Measurements from ENCODE around the gene HDAC4. TPM values are rescaled to one million over a fixed set of nuclear protein-coding genes. Genes with fewer than 3 reads are reported as not detected.

Gene HDAC4
- total RNA-seq, 1 experiment from 2014 or later = 47.6 TPM

DNA sequence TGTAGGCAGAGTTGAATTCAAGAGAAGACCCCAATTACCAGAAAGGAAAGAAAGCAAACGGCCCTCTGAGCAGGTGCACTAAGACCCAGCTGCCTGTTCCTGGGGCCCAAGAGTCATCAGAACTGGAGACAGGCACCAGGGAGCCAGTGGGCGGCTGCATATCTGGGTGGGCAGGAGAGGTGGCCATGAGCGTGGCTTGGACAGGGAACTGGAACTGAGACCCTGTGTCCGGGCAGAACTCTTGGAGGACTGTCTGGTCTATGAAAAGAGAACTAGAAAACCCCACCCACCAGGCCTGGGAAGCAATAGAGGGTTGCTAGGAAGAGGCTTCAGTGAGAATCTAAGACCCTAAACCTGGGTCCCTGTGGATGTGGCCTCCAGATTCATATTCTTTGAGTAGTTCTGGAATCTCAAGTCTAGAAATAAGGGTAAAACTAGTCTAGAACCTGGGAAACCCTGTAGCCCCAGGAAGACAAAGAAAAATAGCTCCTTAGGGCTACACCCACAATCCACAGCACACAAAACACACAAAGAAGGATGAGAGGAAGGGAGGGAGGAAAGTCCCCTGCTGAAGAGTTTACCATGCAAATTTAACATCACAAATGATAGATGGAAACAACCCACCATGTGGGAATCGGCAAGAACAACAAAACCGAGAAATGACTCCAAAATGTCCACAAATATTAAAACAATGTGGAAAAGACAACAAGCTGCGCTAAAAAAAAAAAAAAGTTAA is 147.0 kb downstream of the HDAC4 start:
- no peak overlapping the region for H3K9ac ChIP-seq (ENCODE audit: low read length)
- H4K20me1 ChIP-seq (ENCODE audit: insufficient read depth) = no peaks in the 10 kb centered on the region
- ChIA-PET RAD21 (ENCODE audit: low non-redundant PET in 1 of 2, low total read pairs in 2 of 2, uncharacterized antibody in 2 of 2, unreplicated experiment in 2 of 2) (no interaction called here), POLR2A (no interaction called here), CTCF (no interaction called here)
- no peak overlapping the region for H3K4me2 ChIP-seq (ENCODE audit: low read length)
- no peak overlapping the region for H3K27ac ChIP-seq (ENCODE audit: low read depth, low read length)
- peaks cover 69% of the 10 kb centered on the region for H3K79me2 ChIP-seq (ENCODE audit: insufficient read depth, low read length)
- no peaks in the 10 kb centered on the region for H3K9me3 ChIP-seq (ENCODE audit: control insufficient read depth in 1 of 2, insufficient read depth in 1 of 2, low read depth in 1 of 2, low read length in 2 of 2)
- no peak for DNase-seq (ENCODE audit: low read depth, low spot score)
- ATAC-seq = no peak
- no peaks in the 10 kb centered on the region for H3K27me3 ChIP-seq (ENCODE audit: insufficient read depth, low read length)
- peaks cover 61 to 96% of the 10 kb centered on the region in 2 experiments for H3K4me1 ChIP-seq (ENCODE audit: control insufficient read depth in 1 of 2, insufficient read depth in 2 of 2, low read length in 2 of 2)
- no TSS peak for BruUV-seq (replicated peaks)
- no peaks in the 10 kb centered on the region for H3K9me2 ChIP-seq (ENCODE audit: insufficient read depth)
- TF ChIP-seq POLR2A (IDR thresholded peaks at IDR 0.05; ENCODE audit: borderline replicate concordance, extremely low read depth, insufficient read depth, insufficient read length) (no peak), YY1 (IDR thresholded peaks at IDR 0.05; ENCODE audit: extremely low read depth, insufficient replicate concordance, low read depth, low read length) (no peak), EZH2phosphoT487 (IDR thresholded peaks at IDR 0.05; ENCODE audit: borderline replicate concordance) (no peak), ELF1 (IDR thresholded peaks at IDR 0.05; ENCODE audit: borderline replicate concordance, low read depth) (no peak), TCF7L2 (IDR thresholded peaks at IDR 0.05; ENCODE audit: borderline replicate concordance, extremely low read depth, insufficient read depth, insufficient read length) (no peak)
- TF ChIP-seq, protein P1, sequence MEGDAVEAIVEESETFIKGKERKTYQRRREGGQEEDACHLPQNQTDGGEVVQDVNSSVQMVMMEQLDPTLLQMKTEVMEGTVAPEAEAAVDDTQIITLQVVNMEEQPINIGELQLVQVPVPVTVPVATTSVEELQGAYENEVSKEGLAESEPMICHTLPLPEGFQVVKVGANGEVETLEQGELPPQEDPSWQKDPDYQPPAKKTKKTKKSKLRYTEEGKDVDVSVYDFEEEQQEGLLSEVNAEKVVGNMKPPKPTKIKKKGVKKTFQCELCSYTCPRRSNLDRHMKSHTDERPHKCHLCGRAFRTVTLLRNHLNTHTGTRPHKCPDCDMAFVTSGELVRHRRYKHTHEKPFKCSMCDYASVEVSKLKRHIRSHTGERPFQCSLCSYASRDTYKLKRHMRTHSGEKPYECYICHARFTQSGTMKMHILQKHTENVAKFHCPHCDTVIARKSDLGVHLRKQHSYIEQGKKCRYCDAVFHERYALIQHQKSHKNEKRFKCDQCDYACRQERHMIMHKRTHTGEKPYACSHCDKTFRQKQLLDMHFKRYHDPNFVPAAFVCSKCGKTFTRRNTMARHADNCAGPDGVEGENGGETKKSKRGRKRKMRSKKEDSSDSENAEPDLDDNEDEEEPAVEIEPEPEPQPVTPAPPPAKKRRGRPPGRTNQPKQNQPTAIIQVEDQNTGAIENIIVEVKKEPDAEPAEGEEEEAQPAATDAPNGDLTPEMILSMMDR (IDR thresholded peaks at IDR 0.05 in 2 of 3, conservative IDR thresholded peaks at IDR 0.05 in 1 of 3; ENCODE audit: borderline replicate concordance in 1 of 3, insufficient read depth in 1 of 3, low read depth in 2 of 3, low read length in 2 of 3) = no peak
- H3K4me3 ChIP-seq (replicated peaks in 1 of 2; ENCODE audit: low read depth in 1 of 2, low read length in 2 of 2) = no peak overlapping the region
- H3K36me3 ChIP-seq (ENCODE audit: control insufficient read depth in 1 of 2, insufficient read depth in 2 of 2, low read length in 2 of 2) = no peaks in the 10 kb centered on the region
- intact Hi-C loops (cut with micrococcal nuclease) = no loop called here
- H2AFZ ChIP-seq (ENCODE audit: low read depth, low read length, poor library complexity, severe bottlenecking) = no peak overlapping the region

DNA sequence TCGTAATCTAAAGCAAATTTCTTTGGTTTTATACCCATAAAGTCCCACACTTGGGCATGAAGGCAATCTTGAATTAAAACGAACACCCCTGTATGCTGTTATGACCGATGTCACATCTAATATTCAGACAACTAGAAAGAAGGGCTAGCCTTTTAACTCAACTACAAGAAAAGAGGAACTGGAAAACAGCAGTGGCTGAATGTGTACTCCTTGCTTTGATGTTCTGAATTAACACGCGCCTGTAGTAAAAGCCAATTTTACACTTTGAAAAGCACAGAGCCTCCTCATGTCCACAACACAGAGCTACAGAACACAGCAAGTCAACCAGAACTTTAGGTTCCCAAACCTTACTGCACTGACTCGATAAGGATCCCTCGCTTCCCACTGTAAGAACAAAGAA is 147.6 kb downstream of the HDAC4 start:
- Histone ChIP-seq H3K9me3 (ENCODE audit: control insufficient read depth in 1 of 2, insufficient read depth in 1 of 2, low read depth in 1 of 2, low read length in 2 of 2) (no peaks in the 10 kb centered on the region), H4K20me1 (ENCODE audit: insufficient read depth) (no peaks in the 10 kb centered on the region), H3K9me2 (ENCODE audit: insufficient read depth) (no peaks in the 10 kb centered on the region), H3K4me1 (ENCODE audit: control insufficient read depth in 1 of 2, insufficient read depth in 2 of 2, low read length in 2 of 2) (peaks cover 67 to 96% of the 10 kb centered on the region in 2 experiments), H3K4me2 (ENCODE audit: low read length) (no peak overlapping the region), H3K27me3 (ENCODE audit: insufficient read depth, low read length) (no peaks in the 10 kb centered on the region), H3K79me2 (ENCODE audit: insufficient read depth, low read length) (peaks cover 64% of the 10 kb centered on the region), H3K27ac (ENCODE audit: low read depth, low read length) (no peak overlapping the region), H3K9ac (ENCODE audit: low read length) (no peak overlapping the region), H2AFZ (ENCODE audit: low read depth, low read length, poor library complexity, severe bottlenecking) (no peak overlapping the region), H3K4me3 (replicated peaks in 1 of 2; ENCODE audit: low read depth in 1 of 2, low read length in 2 of 2) (no peak overlapping the region), H3K36me3 (ENCODE audit: control insufficient read depth in 1 of 2, insufficient read depth in 2 of 2, low read length in 2 of 2) (no peaks in the 10 kb centered on the region)
- ATAC-seq (no peak), DNase-seq (ENCODE audit: low read depth, low spot score) (no peak)
- RAD21 ChIA-PET (ENCODE audit: low non-redundant PET in 1 of 2, low total read pairs in 2 of 2, uncharacterized antibody in 2 of 2, unreplicated experiment in 2 of 2) = no interaction called here
- POLR2A ChIA-PET = no interaction called here
- CTCF ChIA-PET = no interaction called here
- no TSS peak for BruUV-seq (replicated peaks)
- intact Hi-C loops (cut with micrococcal nuclease) = no loop called here
- no peak for TF ChIP-seq MAX (IDR thresholded peaks at IDR 0.05)
- no peak for TF ChIP-seq CBX3 (IDR thresholded peaks at IDR 0.05; ENCODE audit: low read depth)
- no peak for TF ChIP-seq YY1 (IDR thresholded peaks at IDR 0.05; ENCODE audit: extremely low read depth, insufficient replicate concordance, low read depth, low read length)
- no peak for TF ChIP-seq RAD21 (IDR thresholded peaks at IDR 0.05; ENCODE audit: low read depth)
- TF ChIP-seq EZH2 (IDR thresholded peaks at IDR 0.05) = no peak
- no peak for TF ChIP-seq EZH2phosphoT487 (IDR thresholded peaks at IDR 0.05; ENCODE audit: borderline replicate concordance)
- no peak for TF ChIP-seq SRF (IDR thresholded peaks at IDR 0.05; ENCODE audit: low read depth)
- no peak for TF ChIP-seq POLR2A (IDR thresholded peaks at IDR 0.05; ENCODE audit: borderline replicate concordance, extremely low read depth, insufficient read depth, insufficient read length)
- no peak for TF ChIP-seq EGR1 (IDR thresholded peaks at IDR 0.05; ENCODE audit: low read depth)
- TF ChIP-seq, protein P1 (IDR thresholded peaks at IDR 0.05 in 2 of 3, conservative IDR thresholded peaks at IDR 0.05 in 1 of 3; ENCODE audit: borderline replicate concordance in 1 of 3, insufficient read depth in 1 of 3, low read depth in 2 of 3, low read length in 2 of 3) = no peak
- TF ChIP-seq SIN3A (IDR thresholded peaks at IDR 0.05; ENCODE audit: low read depth) = no peak
- TF ChIP-seq ZFX (IDR thresholded peaks at IDR 0.05) = no peak
